NB4 (cell line): ENCODE measurements around the gene SLCO3A1.

ENCODE experiments used
- MYC ChIP-seq: IDR thresholded peaks from 2 replicates; pipeline ENCODE4 v1.6.1; 2011; ENCODE audit warnings: low read depth, low read length
- POLR2A ChIP-seq: IDR thresholded peaks from 2 replicates; pipeline ENCODE4 v1.6.1; 2011; ENCODE audit warnings: mild to moderate bottlenecking; ENCODE audit not compliant: insufficient read length; ENCODE audit errors: extremely low read depth
- TF ChIP-seq, protein P1 (sequence below): IDR thresholded peaks from one replicate; pipeline ENCODE4 v1.5.1; 2012; ENCODE audit warnings: low read depth, low read length

GRCh38 chr15:91946075-91946474, 92.6 kb downstream of the SLCO3A1 start:
- TF ChIP-seq, protein P1, sequence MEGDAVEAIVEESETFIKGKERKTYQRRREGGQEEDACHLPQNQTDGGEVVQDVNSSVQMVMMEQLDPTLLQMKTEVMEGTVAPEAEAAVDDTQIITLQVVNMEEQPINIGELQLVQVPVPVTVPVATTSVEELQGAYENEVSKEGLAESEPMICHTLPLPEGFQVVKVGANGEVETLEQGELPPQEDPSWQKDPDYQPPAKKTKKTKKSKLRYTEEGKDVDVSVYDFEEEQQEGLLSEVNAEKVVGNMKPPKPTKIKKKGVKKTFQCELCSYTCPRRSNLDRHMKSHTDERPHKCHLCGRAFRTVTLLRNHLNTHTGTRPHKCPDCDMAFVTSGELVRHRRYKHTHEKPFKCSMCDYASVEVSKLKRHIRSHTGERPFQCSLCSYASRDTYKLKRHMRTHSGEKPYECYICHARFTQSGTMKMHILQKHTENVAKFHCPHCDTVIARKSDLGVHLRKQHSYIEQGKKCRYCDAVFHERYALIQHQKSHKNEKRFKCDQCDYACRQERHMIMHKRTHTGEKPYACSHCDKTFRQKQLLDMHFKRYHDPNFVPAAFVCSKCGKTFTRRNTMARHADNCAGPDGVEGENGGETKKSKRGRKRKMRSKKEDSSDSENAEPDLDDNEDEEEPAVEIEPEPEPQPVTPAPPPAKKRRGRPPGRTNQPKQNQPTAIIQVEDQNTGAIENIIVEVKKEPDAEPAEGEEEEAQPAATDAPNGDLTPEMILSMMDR, result no peak
- TF ChIP-seq POLR2A (no peak), MYC (no peak)
